OCI-LY3 (cell line): ENCODE results near the gene TMEM129.

Experiments used
- CTCF ChIP-seq: fragments of 200-600, 300-600 bp; sonication (generic); IDR thresholded peaks from 2 replicates; pipeline ENCODE4 v1.5.1; 2014; ENCODE audit warnings: antibody characterized with exemption, low read length, low read depth
- EZH2phosphoT487 ChIP-seq: fragments of 200-600 bp; shearing (Covaris generic); IDR thresholded peaks from 2 replicates; pipeline ENCODE4 v1.6.1; 2018; ENCODE audit warnings: antibody characterized with exemption, mixed run types, low read depth

- no peak for TF ChIP-seq CTCF
- TF ChIP-seq EZH2phosphoT487, result no peak
Measured at GRCh38 chr4:1745165-1745564, 24.0 kb upstream of the TMEM129 start.
